Stimulated activated CD8-positive, alpha-beta memory T cell treated with anti-CD3 and anti-CD28 coated beads, Interleukin-12 subunit alpha, Interleukin-12 subunit beta, amount 100 ng/mL, for 4 hours (primary cell): ENCODE measurements around the gene IL17B.

Experiments used
- DNase-seq: peaks from one replicate; pipeline ENCODE4 v3.0.0-alpha.2; 2020; ENCODE audit warnings: low read depth

IL17B gene

GRCh38 chr5:149414405-149415065 lies 35.4 kb upstream of the IL17B start:
- no peak for DNase-seq

- no peak for DNase-seq
Observed at GRCh38 chr5:149413477-149414210, 34.6 kb upstream of the IL17B start.

- no peak for DNase-seq
Observed at GRCh38 chr5:149412783-149413476, 33.8 kb upstream of the IL17B start.

GRCh38 chr5:149411738-149412519 lies 32.8 kb upstream of the IL17B start:
- no peak for DNase-seq

GRCh38 chr5:149410721-149411432 lies 31.8 kb upstream of the IL17B start:
- DNase-seq, result no peak

GRCh38 chr5:149410071-149410470 lies 31.0 kb upstream of the IL17B start:
- no peak for DNase-seq

- DNase-seq, result no peak
Observed at GRCh38 chr5:149409268-149409948, 30.3 kb upstream of the IL17B start.

GRCh38 chr5:149408252-149409099 lies 29.4 kb upstream of the IL17B start:
- no peak for DNase-seq

- no peak for DNase-seq
Observed at GRCh38 chr5:149407323-149408251, 28.5 kb upstream of the IL17B start.

- no peak for DNase-seq
Observed at GRCh38 chr5:149406979-149407306, 27.9 kb upstream of the IL17B start.

- DNase-seq, result no peak
Observed at GRCh38 chr5:149406203-149406978, 27.3 kb upstream of the IL17B start.

GRCh38 chr5:149405550-149406202 lies 26.6 kb upstream of the IL17B start:
- DNase-seq, result no peak

GRCh38 chr5:149404746-149405549 lies 25.9 kb upstream of the IL17B start:
- DNase-seq, result no peak

GRCh38 chr5:149403923-149404745 lies 25.0 kb upstream of the IL17B start:
- no peak for DNase-seq

- DNase-seq, result no peak
Observed at GRCh38 chr5:149402291-149402690, 23.2 kb upstream of the IL17B start.

- DNase-seq, result no peak
Observed at GRCh38 chr5:149401051-149401450, 22.0 kb upstream of the IL17B start.
